Sigmoid colon (tissue), 7 donors: ENCODE results near the gene PIP5KL1. TPM values are rescaled to one million over a fixed set of nuclear protein-coding genes. Genes with fewer than 3 reads are reported as not detected.

Experiments used
- DNase-seq: peaks from one replicate; pipeline ENCODE4 v3.0.0-alpha.2; 2019
- H3K27ac ChIP-seq, 4 donors: fragments of 200-600 bp; sonication (generic); one replicate each; pipeline ENCODE4 v1.5.1; 2016 to 2019; ENCODE audit warnings: mild to moderate bottlenecking in 1 of 4
- H3K27me3 ChIP-seq, 3 donors: fragments of 200-600 bp; sonication (generic); one replicate each; pipeline ENCODE4 v1.5.1; 2019; ENCODE audit warnings: mild to moderate bottlenecking in 1 of 3
- H3K36me3 ChIP-seq, 4 donors: fragments of 200-600 bp; sonication (generic); one replicate each; pipeline ENCODE4 v1.5.1; 2016 to 2019
- H3K4me1 ChIP-seq, 4 donors: fragments of 200-600 bp; sonication (generic); one replicate each; pipeline ENCODE4 v1.5.1; 2017 to 2019
- H3K4me3 ChIP-seq, 4 donors: fragments of 200-600 bp; sonication (generic); one replicate each; pipeline ENCODE4 v1.5.1; 2017 to 2019; ENCODE audit warnings: mild to moderate bottlenecking in 2 of 4, moderate library complexity in 1 of 4
- H3K9me3 ChIP-seq, 4 donors: fragments of 200-600 bp in 3 of 4; sonication (generic) in 3 of 4; one replicate each; pipeline versions ENCODE4 v1.5.1 to v1.6.1; 2013 to 2019
- EP300 ChIP-seq, 4 donors: sonication (generic); formaldehyde crosslinking; IDR thresholded peaks; one replicate each; pipeline ENCODE4 v1.6.1; 2017; ENCODE audit warnings: antibody characterized with exemption in 4 of 4
- POLR2A ChIP-seq, 2 donors: fragments of 450-650 bp; IDR thresholded peaks; one replicate each; pipeline ENCODE4 v1.6.1; 2016; ENCODE audit warnings: antibody characterized with exemption in 2 of 2, mild to moderate bottlenecking in 2 of 2, moderate library complexity in 2 of 2
- POLR2AphosphoS5 ChIP-seq, 4 donors: sonication (generic); formaldehyde crosslinking; IDR thresholded peaks; one replicate each; pipeline ENCODE4 v1.6.1; 2017; ENCODE audit warnings: antibody characterized with exemption in 4 of 4
- WGBS, 2 donors: extraction: QIAGEN DNeasy Blood & Tissue Kit; methylation state at CpG; one replicate each; pipeline ENCODE4 v1.1.7; 2013; 5-methylcytosine and 5-hydroxymethylcytosine counted together
- intact Hi-C: fragments of 100-400 bp; cut with DNase I; formaldehyde crosslinking; loops from one replicate; pipeline ENCODE4 v1.15.1; 2023
- polyA plus RNA-seq, 3 donors: library from polyadenylated mRNA; stranded (reverse); fragments of 200-250 nt; gene quantifications; one replicate each; pipeline ENCODE4 v1.2.3, GENCODE V29; 2013
- total RNA-seq, 4 donors: library from RNA; depleted of rRNA; stranded (reverse); fragments of >200 nt; gene quantifications; one replicate each; pipeline ENCODE4 v1.1.0, GENCODE V29; 2016
- TF ChIP-seq, protein P1 (sequence below), 4 experiments: fragments of 450-650 bp in 3 of 4; fragments of 200-600 bp in 1 of 4; IDR thresholded peaks; one replicate each; pipeline ENCODE4 v1.5.1; 2016 to 2019; ENCODE audit warnings: antibody characterized with exemption in 4 of 4, mild to moderate bottlenecking in 3 of 4, moderate library complexity in 2 of 4
- donor health status: healthy with polysubstance abuse.
- donor health status: Bipolar disorder and iron deficiency.
- donor health status: healthy.

The PIP5KL1 gene
- total and polyA plus RNA-seq, 7 donors, result 0.16 to 4.2 (median 2.1) TPM; not detected in 1

DNA sequence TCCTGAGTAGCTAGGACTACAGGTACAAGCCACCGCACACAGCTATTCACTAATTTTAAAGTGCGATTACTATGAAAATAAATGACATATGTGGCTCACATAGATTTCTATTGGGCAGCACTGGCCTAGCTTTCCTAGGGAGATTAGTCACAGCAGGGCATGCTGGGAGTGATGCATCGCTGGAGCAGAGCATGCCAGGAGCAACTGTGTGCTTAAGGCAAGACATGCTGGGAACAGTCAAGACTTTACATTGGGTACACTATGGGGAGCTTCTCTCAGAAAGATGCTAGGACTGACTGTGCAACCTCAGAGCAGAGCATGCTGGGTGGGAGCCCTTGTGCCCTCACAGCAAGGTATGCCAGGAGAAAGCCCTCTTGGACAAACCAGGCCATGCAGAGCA, 40.5 kb downstream of the PIP5KL1 start:
- Histone ChIP-seq H3K4me3 (no peak overlapping the region), H3K9me3 (peaks cover 0 to 3% (median 0%) of the 10 kb centered on the region in 4 donors), H3K36me3 (peaks cover 59 to 90% (median 70%) of the 10 kb centered on the region in 4 donors), H3K4me1 (no peaks in the 10 kb centered on the region), H3K27me3 (no peaks in the 10 kb centered on the region), H3K27ac (no peak overlapping the region)
- TF ChIP-seq POLR2AphosphoS5 (IDR thresholded peaks at IDR 0.05), result no peak
- no peak for TF ChIP-seq EP300 (IDR thresholded peaks at IDR 0.05)
- TF ChIP-seq, protein P1, sequence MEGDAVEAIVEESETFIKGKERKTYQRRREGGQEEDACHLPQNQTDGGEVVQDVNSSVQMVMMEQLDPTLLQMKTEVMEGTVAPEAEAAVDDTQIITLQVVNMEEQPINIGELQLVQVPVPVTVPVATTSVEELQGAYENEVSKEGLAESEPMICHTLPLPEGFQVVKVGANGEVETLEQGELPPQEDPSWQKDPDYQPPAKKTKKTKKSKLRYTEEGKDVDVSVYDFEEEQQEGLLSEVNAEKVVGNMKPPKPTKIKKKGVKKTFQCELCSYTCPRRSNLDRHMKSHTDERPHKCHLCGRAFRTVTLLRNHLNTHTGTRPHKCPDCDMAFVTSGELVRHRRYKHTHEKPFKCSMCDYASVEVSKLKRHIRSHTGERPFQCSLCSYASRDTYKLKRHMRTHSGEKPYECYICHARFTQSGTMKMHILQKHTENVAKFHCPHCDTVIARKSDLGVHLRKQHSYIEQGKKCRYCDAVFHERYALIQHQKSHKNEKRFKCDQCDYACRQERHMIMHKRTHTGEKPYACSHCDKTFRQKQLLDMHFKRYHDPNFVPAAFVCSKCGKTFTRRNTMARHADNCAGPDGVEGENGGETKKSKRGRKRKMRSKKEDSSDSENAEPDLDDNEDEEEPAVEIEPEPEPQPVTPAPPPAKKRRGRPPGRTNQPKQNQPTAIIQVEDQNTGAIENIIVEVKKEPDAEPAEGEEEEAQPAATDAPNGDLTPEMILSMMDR (IDR thresholded peaks at IDR 0.05), result no peak
- DNase-seq, result no peak
- WGBS, 2 donors, result 94 to 95% methylated on average over 3 of the region's 3 CpGs
- intact Hi-C loops, result no loop called here

DNA sequence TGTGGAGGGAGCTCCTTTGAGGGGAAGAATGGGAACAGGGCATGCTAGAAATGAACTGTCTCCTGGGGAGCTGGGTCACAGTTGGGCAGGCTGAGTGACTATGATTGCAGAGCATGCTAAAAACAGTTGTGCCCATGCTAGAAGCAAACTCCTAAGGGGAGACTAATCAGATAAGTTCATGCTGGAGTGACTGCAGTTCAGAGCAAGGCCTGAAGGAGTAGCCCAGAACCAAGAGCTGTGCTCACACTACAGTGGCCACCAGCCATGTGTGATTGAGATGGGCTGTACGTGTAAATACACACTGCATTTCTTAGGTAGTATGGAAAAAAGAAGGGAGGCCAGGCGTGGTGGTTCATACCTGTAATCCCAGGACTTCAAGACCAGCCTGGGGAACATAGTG, 42.8 kb downstream of the PIP5KL1 start:
- intact Hi-C loops, result no loop called here
- WGBS, 2 donors, result 78 to 88% methylated on average over 2 of the region's 2 CpGs
- TF ChIP-seq POLR2A (IDR thresholded peaks at IDR 0.05) (no peak), POLR2AphosphoS5 (IDR thresholded peaks at IDR 0.05) (no peak)
- TF ChIP-seq, protein P1 (IDR thresholded peaks at IDR 0.05), result no peak
- Histone ChIP-seq H3K4me3 (no peak overlapping the region), H3K27me3 (no peaks in the 10 kb centered on the region), H3K4me1 (peaks cover 0 to 4% (median 0%) of the 10 kb centered on the region in 4 donors), H3K9me3 (no peaks in the 10 kb centered on the region), H3K27ac (no peak overlapping the region), H3K36me3 (peaks cover 36 to 70% (median 48%) of the 10 kb centered on the region in 4 donors)
- no peak for DNase-seq

DNA sequence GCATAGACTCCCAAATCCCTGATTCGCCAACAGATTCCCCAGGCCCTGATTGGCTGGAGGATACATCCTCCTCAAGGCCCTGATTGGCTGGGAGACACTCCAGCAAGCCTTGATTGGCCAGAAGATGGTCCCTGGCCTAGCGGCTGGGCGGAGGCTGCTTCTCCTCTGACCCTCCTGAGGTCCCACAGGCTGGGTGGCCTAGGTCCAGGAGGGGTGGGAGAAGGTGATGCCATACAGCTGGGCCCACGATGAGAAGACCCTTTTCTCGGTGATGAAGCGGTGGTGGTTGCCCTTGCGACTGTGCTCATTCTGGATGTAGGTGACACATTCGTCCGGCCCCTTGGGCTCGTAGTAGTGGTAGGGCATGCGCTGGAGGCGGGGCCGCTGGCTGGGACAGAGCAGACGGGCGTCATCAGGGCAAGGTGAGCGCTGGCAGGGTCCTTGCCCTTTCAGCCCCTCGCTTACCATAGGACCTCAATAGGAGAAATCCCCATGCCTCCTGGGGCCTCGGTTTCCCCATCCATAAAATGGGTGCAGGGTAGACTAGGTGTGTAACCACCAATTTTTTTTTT, 44.1 kb downstream of the PIP5KL1 start:
- TF ChIP-seq POLR2AphosphoS5 (IDR thresholded peaks at IDR 0.05), result no peak
- TF ChIP-seq EP300 (IDR thresholded peaks at IDR 0.05), result no peak
- TF ChIP-seq, protein P1 (IDR thresholded peaks at IDR 0.05), result no peak
- no peak for TF ChIP-seq POLR2A (IDR thresholded peaks at IDR 0.05)
- no peak for DNase-seq
- no peak overlapping the region for H3K4me3 ChIP-seq
- peaks cover 35 to 59% (median 41%) of the 10 kb centered on the region in 4 donors for H3K36me3 ChIP-seq
- peaks cover 0 to 4% (median 0%) of the 10 kb centered on the region in 4 donors for H3K4me1 ChIP-seq
- H3K27ac ChIP-seq, result no peak overlapping the region
- H3K9me3 ChIP-seq, result no peaks in the 10 kb centered on the region
- intact Hi-C loops, result no loop called here
- 93 to 96% methylated on average over 18 of the region's 18 CpGs for WGBS, 2 donors
- H3K27me3 ChIP-seq, result no peaks in the 10 kb centered on the region

DNA sequence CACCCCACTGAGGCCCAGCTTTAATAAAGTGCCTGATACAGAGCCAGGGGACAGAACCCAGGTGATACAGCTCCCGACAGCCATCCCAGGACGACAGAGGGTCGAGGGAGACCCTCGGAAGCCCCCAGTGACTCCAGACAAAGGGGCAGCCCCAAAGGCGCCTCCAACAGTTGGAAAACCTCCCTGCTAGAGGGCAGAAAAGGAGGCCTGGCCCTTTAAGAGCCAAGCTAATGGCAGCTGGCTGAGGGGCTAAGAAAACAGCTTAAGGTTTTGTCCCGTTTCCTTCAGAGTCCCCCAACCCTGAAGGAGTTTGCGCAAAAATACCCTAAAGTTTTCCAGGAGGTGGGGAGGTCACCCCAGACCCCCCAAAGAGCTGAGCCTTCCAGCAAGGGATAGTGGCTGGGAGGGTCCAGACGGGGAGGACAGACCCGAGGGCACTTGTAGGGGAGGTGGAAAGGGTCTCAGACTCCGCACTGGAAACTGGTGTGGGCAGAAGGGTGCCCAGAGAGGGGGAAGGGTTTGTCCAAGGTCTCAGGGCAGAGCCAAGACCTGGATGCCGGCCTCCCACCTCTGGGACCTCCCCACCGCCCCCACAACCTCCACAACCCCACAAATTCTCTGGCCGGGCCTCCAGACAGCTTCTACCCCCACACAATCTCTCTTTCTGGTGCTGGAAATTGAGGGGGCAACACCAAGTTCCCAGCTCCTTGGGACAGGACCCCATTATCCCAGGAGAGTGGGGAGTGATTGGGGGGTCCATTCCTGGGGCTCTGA, 44.9 kb downstream of the PIP5KL1 start:
- no peak overlapping the region for H3K4me3 ChIP-seq
- H3K27ac ChIP-seq, result no peak overlapping the region
- TF ChIP-seq, protein P1 (IDR thresholded peaks at IDR 0.05), result no peak
- TF ChIP-seq POLR2AphosphoS5 (IDR thresholded peaks at IDR 0.05) (no peak), EP300 (IDR thresholded peaks at IDR 0.05) (no peak)
- H3K27me3 ChIP-seq, result no peaks in the 10 kb centered on the region
- H3K9me3 ChIP-seq, result no peaks in the 10 kb centered on the region
- H3K36me3 ChIP-seq, result peaks cover 29 to 53% (median 36%) of the 10 kb centered on the region in 4 donors
- DNase-seq, result no peak
- WGBS, 2 donors, result 76 to 81% methylated on average over 13 of the region's 13 CpGs
- intact Hi-C loops, result no loop called here
- H3K4me1 ChIP-seq, result peaks cover 0 to 4% (median 0%) of the 10 kb centered on the region in 4 donors
